Tibial nerve (tissue), 4 donors: ENCODE data around the gene LMF1. TPM values are rescaled to one million over a fixed set of nuclear protein-coding genes. Genes with fewer than 3 reads are reported as not detected.

Experiments used
- DNase-seq, 2 donors: peaks; one replicate each; pipeline ENCODE4 v3.0.0-alpha.2; 2019; ENCODE audit warnings: low spot score in 2 of 2
- H3K27ac ChIP-seq, 4 donors: fragments of 200-600 bp; sonication (generic) in 3 of 4; one replicate each; pipeline ENCODE4 v1.5.1; 2017 to 2019; ENCODE audit warnings: mild to moderate bottlenecking in 1 of 4
- H3K27me3 ChIP-seq, 2 donors: fragments of 200-600 bp; sonication (generic) in 1 of 2; one replicate each; pipeline versions ENCODE4 v1.5.1 to v1.6.0; 2017 to 2019
- H3K36me3 ChIP-seq, 3 donors: fragments of 200-600 bp; sonication (generic); one replicate each; pipeline ENCODE4 v1.5.1; 2018 to 2019
- H3K4me1 ChIP-seq, 4 donors: fragments of 200-600 bp; sonication (generic) in 3 of 4; one replicate each; pipeline ENCODE4 v1.5.1; 2017 to 2019
- H3K4me3 ChIP-seq, 4 donors: fragments of 200-600 bp; sonication (generic) in 3 of 4; one replicate each; pipeline ENCODE4 v1.5.1; 2017 to 2019; ENCODE audit warnings: mild to moderate bottlenecking in 1 of 4, moderate library complexity in 1 of 4
- H3K9me3 ChIP-seq, 4 donors: fragments of 200-600 bp; sonication (generic) in 3 of 4; one replicate each; pipeline ENCODE4 v1.5.1; 2017 to 2019
- CTCF ChIP-seq, 5 experiments: fragments of 200-600 bp in 3 of 5; fragments of 450-650 bp in 2 of 5; sonication (generic) in 3 of 5; IDR thresholded peaks; one replicate each; pipeline ENCODE4 v1.5.1; 2016 to 2019; ENCODE audit warnings: antibody characterized with exemption in 5 of 5, mild to moderate bottlenecking in 3 of 5, moderate library complexity in 2 of 5
- EP300 ChIP-seq, 2 donors: sonication (generic); formaldehyde crosslinking; IDR thresholded peaks; one replicate each; pipeline ENCODE4 v1.6.1; 2017; ENCODE audit warnings: antibody characterized with exemption in 2 of 2, mild to moderate bottlenecking in 1 of 2
- POLR2A ChIP-seq, 2 donors: fragments of 450-650 bp; IDR thresholded peaks; one replicate each; pipeline ENCODE4 v1.6.1; 2017; ENCODE audit warnings: antibody characterized with exemption in 2 of 2, mild to moderate bottlenecking in 2 of 2, moderate library complexity in 2 of 2
- WGBS, 2 donors: methylation state at CpG; one replicate each; pipeline ENCODE4 v1.1.5; 2018; 5-methylcytosine and 5-hydroxymethylcytosine counted together
- total RNA-seq, 4 donors: library from RNA; depleted of rRNA; stranded (reverse); fragments of >200 nt; gene quantifications; one replicate each; pipeline ENCODE4 v1.1.0, GENCODE V29; 2016

LMF1 gene
- total RNA-seq, 4 donors from 2014 or later = 24.5 to 58.5 (median 31.8) TPM

- no peaks in the 10 kb centered on the region for H3K9me3 ChIP-seq
- no peak for TF ChIP-seq POLR2A (IDR thresholded peaks at IDR 0.05)
- TF ChIP-seq CTCF (IDR thresholded peaks at IDR 0.05) = no peak
- no peak for TF ChIP-seq EP300 (IDR thresholded peaks at IDR 0.05)
- 82 to 94% methylated on average over 5 of the region's 5 CpGs for WGBS, 2 donors
- H3K27me3 ChIP-seq = no peaks in the 10 kb centered on the region
- H3K36me3 ChIP-seq = peaks cover 0 to 23% (median 0%) of the 10 kb centered on the region in 3 donors
- peaks cover 0 to 78% (median 37%) of the 10 kb centered on the region in 4 donors for H3K4me1 ChIP-seq
- peak overlapping the region in 1 of 4 donors; percentile 99 for H3K4me3 ChIP-seq
- H3K27ac ChIP-seq = peak overlapping the region; percentile 70 to 92 (median 88)
- no peak for DNase-seq
Measured at GRCh38 chr16:971582-971905, 760 bp upstream of the LMF1 start.

- Histone ChIP-seq H3K27me3 (no peaks in the 10 kb centered on the region), H3K27ac (peak overlapping the region; percentile 67 to 92 (median 85)), H3K9me3 (no peaks in the 10 kb centered on the region), H3K36me3 (peaks cover 0 to 35% (median 0%) of the 10 kb centered on the region in 3 donors), H3K4me1 (peaks cover 0 to 66% (median 34%) of the 10 kb centered on the region in 4 donors), H3K4me3 (peak overlapping the region; percentile 46 to 99 (median 78))
- TF ChIP-seq CTCF (IDR thresholded peaks at IDR 0.05) (no peak), EP300 (IDR thresholded peaks at IDR 0.05) (no peak), POLR2A (IDR thresholded peaks at IDR 0.05) (no peak)
- DNase-seq = no peak
- WGBS, 2 donors = 2% methylated on average over 12 of the region's 42 CpGs; no CpG with 5 or more reads in 1 of the 2 donors
Measured at GRCh38 chr16:970386-970765, 408 bp downstream of the LMF1 start.

- peaks cover 0 to 38% (median 0%) of the 10 kb centered on the region in 3 donors for H3K36me3 ChIP-seq
- H3K27me3 ChIP-seq = no peaks in the 10 kb centered on the region
- peak overlapping the region; percentile 67 to 92 (median 85) for H3K27ac ChIP-seq
- H3K4me1 ChIP-seq = peaks cover 0 to 65% (median 29%) of the 10 kb centered on the region in 4 donors
- H3K4me3 ChIP-seq = peak overlapping the region; percentile 46 to 99 (median 78)
- TF ChIP-seq CTCF (IDR thresholded peaks at IDR 0.05) (no peak), POLR2A (IDR thresholded peaks at IDR 0.05) (no peak), EP300 (IDR thresholded peaks at IDR 0.05) (no peak)
- WGBS, 2 donors = 28 to 38% methylated on average over 45 to 53 of the region's 55 CpGs
- H3K9me3 ChIP-seq = no peaks in the 10 kb centered on the region
- no peak for DNase-seq
Measured at GRCh38 chr16:969508-970385, 1.0 kb downstream of the LMF1 start.

- no peaks in the 10 kb centered on the region for H3K9me3 ChIP-seq
- 73 to 84% methylated on average over 8 of the region's 8 CpGs for WGBS, 2 donors
- H3K27me3 ChIP-seq = no peaks in the 10 kb centered on the region
- H3K36me3 ChIP-seq = peaks cover 0 to 38% (median 0%) of the 10 kb centered on the region in 3 donors
- H3K4me1 ChIP-seq = peaks cover 0 to 59% (median 21%) of the 10 kb centered on the region in 4 donors
- no peak for TF ChIP-seq POLR2A (IDR thresholded peaks at IDR 0.05)
- H3K4me3 ChIP-seq = no peak overlapping the region
- no peak for DNase-seq
- no peak overlapping the region for H3K27ac ChIP-seq
Measured at GRCh38 chr16:968620-969019, 2.2 kb downstream of the LMF1 start.

- 89 to 95% methylated on average over 18 to 37 of the region's 41 CpGs for WGBS, 2 donors
- DNase-seq = no peak
- H3K4me1 ChIP-seq = peaks cover 0 to 59% (median 19%) of the 10 kb centered on the region in 4 donors
Measured at GRCh38 chr16:967546-968295, 3.1 kb downstream of the LMF1 start.

More at GRCh38 chr16:967546-968295, 3.1 kb downstream of the LMF1 start:
- peaks cover 0 to 38% (median 0%) of the 10 kb centered on the region in 3 donors for H3K36me3 ChIP-seq
- no peaks in the 10 kb centered on the region for H3K9me3 ChIP-seq
- no peak for TF ChIP-seq EP300 (IDR thresholded peaks at IDR 0.05)
- TF ChIP-seq CTCF (IDR thresholded peaks at IDR 0.05) = no peak
- TF ChIP-seq POLR2A (IDR thresholded peaks at IDR 0.05) = no peak
- no peaks in the 10 kb centered on the region for H3K27me3 ChIP-seq
- no peak overlapping the region for H3K27ac ChIP-seq
- H3K4me3 ChIP-seq = no peak overlapping the region
